GM18519 (cell line): Measurements from ENCODE around the gene ELMO2.

Experiments
- ATAC-seq: cut with Tn5 transposase; IDR thresholded peaks from one replicate; pipeline ENCODE4 v1.9.1; 2021; ENCODE audit warnings: mild to moderate bottlenecking, moderate library complexity; ENCODE audit not compliant: unreplicated experiment, low FRiP score

ELMO2 gene

DNA sequence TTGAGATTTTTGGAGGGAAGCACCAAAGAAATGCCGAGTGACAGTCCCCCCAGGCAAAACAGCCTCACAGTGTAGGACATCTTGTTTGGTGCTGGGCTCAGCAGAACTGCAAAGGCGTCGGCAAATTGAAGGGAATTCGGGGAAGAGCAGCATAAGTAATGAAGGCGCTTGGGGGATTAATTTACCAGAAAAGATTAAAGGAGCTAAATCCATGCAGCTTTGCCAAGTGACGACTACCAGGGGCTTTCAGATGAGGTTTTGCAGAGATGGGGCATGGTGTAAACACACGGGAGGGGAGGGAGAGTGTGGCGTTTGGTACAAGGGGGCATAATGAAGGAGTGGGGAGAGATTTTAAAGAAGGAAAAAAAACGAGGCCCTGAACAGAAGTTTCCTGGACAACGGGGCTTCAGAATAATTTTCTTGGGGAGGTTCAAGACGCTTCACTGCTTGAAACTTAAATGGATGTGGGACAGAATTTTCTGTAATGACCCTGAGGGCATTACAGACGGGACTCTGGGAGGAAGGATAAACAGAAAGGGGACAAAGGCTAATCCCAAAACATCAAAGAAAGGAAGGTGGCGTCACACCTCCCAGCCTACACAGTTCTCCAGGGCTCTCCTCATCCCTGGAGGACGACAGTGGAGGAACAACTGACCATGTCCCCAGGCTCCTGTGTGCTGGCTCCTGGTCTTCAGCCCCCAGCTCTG, 52.8 kb downstream of the ELMO2 start:
- no peak for ATAC-seq

- ATAC-seq, result no peak
Observed at GRCh38 chr20:46352370-46352938, 54.0 kb downstream of the ELMO2 start.

- no peak for ATAC-seq
Observed at GRCh38 chr20:46351357-46352058, 54.9 kb downstream of the ELMO2 start.

- ATAC-seq, result no peak
Observed at GRCh38 chr20:46350986-46351267, 55.5 kb downstream of the ELMO2 start.

DNA sequence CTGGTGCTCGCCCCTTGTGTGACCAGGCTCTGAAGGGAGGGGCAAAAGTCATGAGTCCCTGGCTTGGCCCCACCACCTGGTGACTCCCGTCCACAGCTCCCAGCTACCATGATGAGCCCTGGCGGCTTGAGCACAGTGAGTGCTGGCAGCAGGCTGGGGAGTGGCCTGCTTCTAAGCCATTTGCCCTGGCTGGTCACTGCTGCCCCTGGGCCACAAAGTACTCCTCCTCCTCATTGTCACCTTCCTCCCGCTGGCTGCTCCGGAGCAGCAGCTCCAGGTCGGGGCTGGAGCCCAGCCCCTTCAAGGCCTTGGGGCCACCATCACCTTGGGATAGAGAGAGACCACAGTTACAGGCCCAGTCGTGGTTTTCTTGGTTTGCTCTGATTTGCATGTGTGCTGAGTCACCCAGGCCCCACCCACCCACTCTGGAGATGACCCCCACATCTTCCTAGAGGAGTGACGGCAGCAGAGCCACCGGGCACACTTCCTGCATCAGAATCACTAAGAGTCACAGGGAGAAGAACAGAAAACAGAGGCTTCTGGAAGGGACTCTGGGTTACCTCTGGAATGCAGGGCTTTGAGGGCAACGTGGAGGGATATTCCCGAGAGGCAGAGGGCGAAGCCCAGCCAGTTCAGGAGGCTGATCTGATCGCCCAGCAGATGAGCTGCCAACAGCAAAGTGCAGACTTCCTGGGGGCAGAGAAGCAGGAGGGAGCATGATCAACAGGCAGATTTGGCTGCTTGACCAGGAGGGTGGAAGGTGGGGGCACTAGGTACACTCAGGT, 56.0 kb downstream of the ELMO2 start:
- ATAC-seq, result no peak

- ATAC-seq, result no peak
Observed at GRCh38 chr20:46349742-46350056, 56.7 kb downstream of the ELMO2 start.

DNA sequence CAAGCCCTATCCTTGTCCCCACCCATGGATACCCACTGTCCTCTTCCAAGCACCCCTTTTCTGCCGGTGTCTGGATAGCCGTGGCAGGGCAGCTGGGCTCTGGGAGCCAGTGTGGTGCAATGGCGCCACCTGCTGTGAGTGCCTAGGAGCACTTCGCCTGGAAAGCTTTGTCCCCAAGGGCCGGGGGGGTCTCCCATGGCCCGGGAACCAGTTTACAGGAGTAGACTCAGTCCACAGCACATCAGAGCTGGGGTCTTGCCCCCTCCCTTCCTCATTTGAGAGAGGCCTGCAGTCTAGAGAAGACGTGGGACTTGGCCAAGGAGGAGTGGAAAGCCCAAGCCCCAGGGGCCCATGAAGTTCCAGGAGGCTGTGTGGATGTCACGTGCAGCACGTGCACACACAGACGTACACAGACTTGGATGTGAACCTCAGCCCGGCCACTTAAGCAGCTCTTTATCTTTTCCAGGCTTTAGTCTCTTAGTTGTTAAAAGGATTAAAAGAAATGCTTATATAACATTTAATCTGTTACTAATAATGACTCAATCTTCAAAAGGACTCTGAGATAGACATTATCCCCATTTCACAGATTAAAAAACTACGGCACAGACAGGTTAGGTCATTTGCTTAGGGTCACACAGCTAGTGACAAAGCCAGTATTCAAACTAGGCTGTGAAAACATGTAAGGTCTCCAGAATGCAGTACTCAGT, 57.2 kb downstream of the ELMO2 start:
- ATAC-seq, result no peak

DNA sequence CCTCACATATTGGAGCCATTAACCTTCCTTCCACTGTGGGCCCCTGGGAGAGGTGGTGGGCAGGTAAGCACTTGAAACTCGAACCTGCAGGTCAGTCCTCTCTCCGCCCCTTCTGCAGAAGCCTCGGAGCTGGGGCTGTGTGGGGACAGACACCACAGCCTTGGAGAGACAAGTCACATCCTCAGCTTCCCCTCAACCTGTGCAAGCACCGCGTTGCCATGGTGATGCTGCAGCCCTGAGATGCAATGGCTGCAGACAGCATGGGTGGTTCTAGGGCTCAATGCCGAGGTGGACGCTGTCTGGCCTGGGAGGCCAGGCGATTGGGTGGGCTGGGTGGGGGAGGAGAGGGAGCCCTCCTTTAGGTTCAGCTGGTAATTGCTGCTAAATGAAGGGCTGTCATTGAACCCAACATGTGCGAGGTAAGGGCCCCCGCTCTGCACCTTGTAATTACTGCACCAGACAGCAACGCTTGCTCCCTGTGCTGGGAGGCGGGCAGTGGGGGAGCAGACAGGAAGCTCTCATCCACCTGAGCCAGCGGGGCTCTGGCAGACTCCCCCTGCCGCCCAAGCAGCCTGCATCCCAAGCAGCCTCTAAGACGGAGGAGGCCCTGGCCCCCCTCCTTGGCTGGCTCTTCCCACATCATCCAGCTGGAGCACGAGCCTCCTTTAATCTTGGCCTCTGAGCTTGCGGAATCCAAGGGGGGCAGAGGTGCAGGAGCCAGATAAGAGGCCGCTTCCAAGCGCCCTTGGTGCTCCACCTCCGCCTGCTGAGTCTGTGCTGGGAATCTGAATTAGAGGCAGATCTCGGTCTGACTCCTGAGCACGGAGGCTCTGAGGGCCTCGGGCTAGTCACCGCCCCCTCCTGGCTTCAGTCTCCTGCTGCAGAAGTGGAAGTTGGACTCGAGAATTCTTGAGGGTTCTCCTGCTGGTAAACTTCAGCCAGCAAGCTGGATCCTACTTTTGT, 58.3 kb downstream of the ELMO2 start:
- ATAC-seq, result no peak

- ATAC-seq, result no peak
Observed at GRCh38 chr20:46346770-46347169, 59.6 kb downstream of the ELMO2 start.

GRCh38 chr20:46344488-46345162, 61.8 kb downstream of the ELMO2 start:
- ATAC-seq, result no peak

DNA sequence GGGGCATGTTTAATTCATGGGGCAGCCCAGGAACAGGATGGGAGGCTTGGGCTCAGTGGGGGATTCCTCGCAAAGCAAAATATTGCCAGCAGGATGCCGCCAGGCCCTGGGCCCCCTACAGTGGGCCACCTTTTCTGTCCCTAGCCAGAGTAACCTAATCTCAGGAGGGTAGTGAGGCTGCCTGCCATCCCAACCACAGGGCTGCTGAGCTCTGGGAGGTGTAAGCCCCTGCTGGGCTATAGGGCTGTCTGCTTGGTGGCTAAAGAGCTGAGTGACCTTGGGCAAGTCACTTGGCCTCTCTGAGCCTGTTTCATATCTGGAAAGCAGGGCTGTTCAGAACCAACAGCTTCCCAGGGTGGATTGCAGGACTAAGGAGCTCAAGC, 62.4 kb downstream of the ELMO2 start:
- ATAC-seq, result no peak

DNA sequence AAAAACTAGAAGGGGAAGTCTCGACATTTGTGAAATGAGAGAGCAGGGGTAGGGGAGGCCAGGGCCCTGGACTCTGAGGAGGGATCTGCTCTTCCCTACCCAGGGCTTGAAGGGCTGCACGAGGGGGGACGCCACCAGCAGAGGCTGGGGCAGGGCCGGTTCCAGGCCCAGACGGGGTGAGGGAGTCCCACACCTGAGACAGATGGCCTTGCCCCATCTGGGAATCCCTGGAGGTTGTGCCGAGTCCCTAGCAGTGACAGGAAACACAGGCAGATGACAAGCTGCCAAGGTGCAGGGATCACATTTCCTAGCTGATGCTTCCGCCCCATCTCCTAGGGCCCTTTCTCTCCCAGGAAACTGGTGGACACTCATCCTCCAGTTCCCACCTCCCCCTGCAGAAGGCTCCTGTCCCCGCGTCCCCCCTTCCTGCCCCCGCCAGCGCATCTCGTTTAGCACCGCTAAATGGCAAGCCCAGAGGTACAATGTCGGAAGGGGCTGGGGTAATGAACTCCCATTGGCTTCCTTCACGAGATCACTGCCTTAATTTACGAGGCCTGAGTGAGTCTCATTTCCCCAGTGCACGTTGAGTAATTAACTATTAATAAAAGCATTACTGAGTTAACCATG, 63.0 kb downstream of the ELMO2 start:
- ATAC-seq, result no peak

GRCh38 chr20:46342451-46343347, 63.7 kb downstream of the ELMO2 start:
- no peak for ATAC-seq

GRCh38 chr20:46342010-46342378, 64.4 kb downstream of the ELMO2 start:
- ATAC-seq, result no peak

GRCh38 chr20:46341074-46342009, 65.1 kb downstream of the ELMO2 start:
- ATAC-seq, result no peak

- no peak for ATAC-seq
Observed at GRCh38 chr20:46339037-46339436, 67.4 kb downstream of the ELMO2 start.

- no peak for ATAC-seq
Observed at GRCh38 chr20:46336735-46337134, 69.7 kb downstream of the ELMO2 start.
